Right lobe of liver (tissue), 6 donors: ENCODE results near the gene PHYKPL. TPM values are rescaled to one million over a fixed set of nuclear protein-coding genes. Genes with fewer than 3 reads are reported as not detected.

Source experiments
- ATAC-seq, 4 donors: fragments of 200-7000 bp; cut with Tn5 transposase; one replicate each; pipeline ENCODE4 v1.9.1; 2020; ENCODE audit warnings: mild to moderate bottlenecking in 4 of 4, moderate library complexity in 4 of 4
- DNase-seq, 3 donors: peaks; one replicate each; pipeline ENCODE4 v3.0.0-alpha.2; 2020
- H3K27ac ChIP-seq, 3 donors: fragments of 200-600 bp; one replicate each; pipeline ENCODE4 v1.8.0; 2022
- H3K27me3 ChIP-seq, 2 donors: fragments of 200-600 bp; one replicate each; pipeline ENCODE4 v1.8.0; 2022
- H3K36me3 ChIP-seq, 4 donors: fragments of 200-600 bp; sonication (generic) in 1 of 4; one replicate each; pipeline versions ENCODE4 v1.5.1 to v1.8.0; 2017 to 2022; ENCODE audit warnings: control low read depth in 1 of 4
- H3K4me1 ChIP-seq, 4 donors: fragments of 200-600 bp; sonication (generic) in 1 of 4; one replicate each; pipeline versions ENCODE4 v1.5.1 to v1.8.0; 2017 to 2022; ENCODE audit warnings: control low read depth in 1 of 4
- H3K4me3 ChIP-seq, 3 donors: fragments of 200-600 bp; one replicate each; pipeline ENCODE4 v1.8.0; 2022
- H3K9me3 ChIP-seq, 4 donors: fragments of 200-600 bp; sonication (generic) in 1 of 4; one replicate each; pipeline versions ENCODE4 v1.5.1 to v1.8.0; 2017 to 2022; ENCODE audit warnings: control low read depth in 1 of 4
- POLR2A ChIP-seq: fragments of 450-650 bp; IDR thresholded peaks from one replicate; pipeline ENCODE4 v1.6.1; 2017; ENCODE audit warnings: antibody characterized with exemption, mild to moderate bottlenecking
- WGBS: methylation state at CpG from one replicate; pipeline ENCODE4 v1.1.6; 2018; ENCODE audit warnings: low coverage, low lambda C conversion rate; ENCODE audit not compliant: insufficient coverage; ENCODE audit errors: missing lambda C conversion rate; 5-methylcytosine and 5-hydroxymethylcytosine counted together
- intact Hi-C, 2 donors: fragments of 100-400 bp; cut with DNase I; formaldehyde crosslinking; loops; one replicate each; pipeline versions ENCODE4 v1.11.2 to v1.14.1; 2022
- total RNA-seq, 6 experiments: library from RNA; depleted of rRNA in 2 of 6; stranded (reverse); fragments of >200 nt in 2 of 6; fragmentation: NEBNext Ultra II Directional in 3 of 6; extraction: Animal tissue kit (Norgen Biotek cat#: 25700) in 3 of 6; gene quantifications; one replicate each; pipeline versions ENCODE4 v1.1.0 to v1.2.4, GENCODE V29; 2016 to 2023
- TF ChIP-seq, protein P1 (sequence below), 4 donors: fragments of 200-600 bp in 3 of 4; fragments of 450-650 bp in 1 of 4; IDR thresholded peaks; one replicate each; pipeline versions ENCODE4 v1.5.1 to v1.8.0; 2016 to 2022; ENCODE audit warnings: antibody characterized with exemption in 4 of 4, mild to moderate bottlenecking in 2 of 4
- donor health status: DM: no; HTN: yes; CAD: no.
- donor health status: DM: no; HTN: no; CAD: no.
- donor health status: DM: no; HTN: no; CAD: no.
- donor health status: DM: no; HTN: yes; CAD: no.
- donor health status: DM: no; HTN: yes; CAD: no.

Gene PHYKPL
- total RNA-seq, 6 experiments from 2014 or later, result 64.3 to 133 (median 85.8) TPM

DNA sequence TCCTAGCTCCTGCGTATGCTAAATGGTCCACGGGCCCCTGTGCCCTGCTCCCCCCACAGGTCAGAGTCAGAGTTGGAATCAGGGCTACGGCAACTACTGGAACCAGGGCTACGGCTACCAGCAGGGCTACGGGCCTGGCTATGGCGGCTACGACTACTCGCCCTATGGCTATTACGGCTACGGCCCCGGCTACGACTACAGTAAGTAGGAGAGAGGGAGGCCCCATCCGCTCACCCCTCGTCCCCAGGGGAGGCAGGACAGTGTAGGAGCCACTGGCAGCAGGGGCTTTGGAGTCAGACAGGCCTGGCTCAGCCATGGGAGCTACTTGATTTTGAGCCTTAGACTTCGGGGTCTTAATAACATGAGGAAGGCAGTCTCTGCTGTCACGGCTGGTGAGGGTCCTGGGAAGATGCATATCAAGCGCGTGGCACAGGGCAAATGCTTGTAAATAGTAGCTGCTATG is 22.5 kb downstream of the PHYKPL start:
- H3K4me3 ChIP-seq, result no peak overlapping the region
- no peaks in the 10 kb centered on the region for H3K27me3 ChIP-seq
- no peak overlapping the region for H3K27ac ChIP-seq
- peaks cover 0 to 61% (median 21%) of the 10 kb centered on the region in 4 donors for H3K4me1 ChIP-seq
- ATAC-seq (no peak), DNase-seq (peak in 1 of 3 donors; percentile 45)
- no peaks in the 10 kb centered on the region for H3K9me3 ChIP-seq
- H3K36me3 ChIP-seq, result peaks cover 24 to 70% (median 48%) of the 10 kb centered on the region in 4 donors
- intact Hi-C loops, result no loop called here
- no peak for TF ChIP-seq POLR2A
- TF ChIP-seq, protein P1, sequence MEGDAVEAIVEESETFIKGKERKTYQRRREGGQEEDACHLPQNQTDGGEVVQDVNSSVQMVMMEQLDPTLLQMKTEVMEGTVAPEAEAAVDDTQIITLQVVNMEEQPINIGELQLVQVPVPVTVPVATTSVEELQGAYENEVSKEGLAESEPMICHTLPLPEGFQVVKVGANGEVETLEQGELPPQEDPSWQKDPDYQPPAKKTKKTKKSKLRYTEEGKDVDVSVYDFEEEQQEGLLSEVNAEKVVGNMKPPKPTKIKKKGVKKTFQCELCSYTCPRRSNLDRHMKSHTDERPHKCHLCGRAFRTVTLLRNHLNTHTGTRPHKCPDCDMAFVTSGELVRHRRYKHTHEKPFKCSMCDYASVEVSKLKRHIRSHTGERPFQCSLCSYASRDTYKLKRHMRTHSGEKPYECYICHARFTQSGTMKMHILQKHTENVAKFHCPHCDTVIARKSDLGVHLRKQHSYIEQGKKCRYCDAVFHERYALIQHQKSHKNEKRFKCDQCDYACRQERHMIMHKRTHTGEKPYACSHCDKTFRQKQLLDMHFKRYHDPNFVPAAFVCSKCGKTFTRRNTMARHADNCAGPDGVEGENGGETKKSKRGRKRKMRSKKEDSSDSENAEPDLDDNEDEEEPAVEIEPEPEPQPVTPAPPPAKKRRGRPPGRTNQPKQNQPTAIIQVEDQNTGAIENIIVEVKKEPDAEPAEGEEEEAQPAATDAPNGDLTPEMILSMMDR (IDR thresholded peaks at IDR 0.05), result no peak
- WGBS, result 40% methylated on average over 1 of the region's 18 CpGs

DNA sequence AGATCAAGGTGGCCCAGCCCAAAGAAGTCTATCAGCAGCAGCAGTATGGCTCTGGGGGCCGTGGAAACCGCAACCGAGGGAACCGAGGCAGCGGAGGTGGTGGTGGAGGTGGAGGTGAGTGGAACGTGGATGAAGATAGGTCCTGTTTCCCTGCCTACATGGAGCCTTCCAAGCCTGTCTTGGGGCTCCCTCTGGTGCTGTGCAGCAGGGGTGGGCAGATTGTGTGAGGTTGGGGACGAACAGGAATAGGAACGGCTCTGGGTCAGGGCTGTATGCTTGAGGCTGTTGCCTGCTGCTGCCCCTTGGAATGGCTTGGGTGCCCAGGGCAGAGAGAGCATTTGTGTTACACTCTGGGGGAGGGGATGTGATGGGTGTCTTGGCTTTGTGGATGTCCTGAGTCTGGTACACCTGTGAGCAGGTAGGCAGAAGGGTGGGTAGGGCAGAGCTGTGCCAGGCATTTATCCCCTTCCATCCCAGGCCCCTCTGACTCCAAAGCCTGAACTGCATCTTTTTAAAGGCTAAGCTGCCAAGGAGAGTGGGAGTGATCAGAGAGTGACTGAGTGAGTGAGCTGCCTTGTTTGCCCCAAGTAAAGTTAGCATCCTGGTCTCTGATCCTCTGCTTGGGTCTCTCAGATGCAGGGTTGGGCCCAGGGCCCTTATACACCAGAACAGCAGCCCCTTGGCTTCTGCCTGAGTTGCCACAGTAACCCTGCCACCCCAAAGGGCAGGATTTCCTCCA is 23.1 kb downstream of the PHYKPL start:
- H3K27ac ChIP-seq, result no peak overlapping the region
- TF ChIP-seq, protein P1 (IDR thresholded peaks at IDR 0.05), result no peak
- TF ChIP-seq POLR2A, result no peak
- no peak overlapping the region for H3K4me3 ChIP-seq
- peak in 1 of 3 donors; percentile 33 for DNase-seq
- H3K4me1 ChIP-seq, result peaks cover 0 to 55% (median 18%) of the 10 kb centered on the region in 4 donors
- WGBS, result 79% methylated on average over 7 of the region's 8 CpGs
- no peaks in the 10 kb centered on the region for H3K9me3 ChIP-seq
- intact Hi-C loops, result no loop called here
- H3K27me3 ChIP-seq, result no peaks in the 10 kb centered on the region
- ATAC-seq, result no peak
- peaks cover 24 to 69% (median 45%) of the 10 kb centered on the region in 4 donors for H3K36me3 ChIP-seq

DNA sequence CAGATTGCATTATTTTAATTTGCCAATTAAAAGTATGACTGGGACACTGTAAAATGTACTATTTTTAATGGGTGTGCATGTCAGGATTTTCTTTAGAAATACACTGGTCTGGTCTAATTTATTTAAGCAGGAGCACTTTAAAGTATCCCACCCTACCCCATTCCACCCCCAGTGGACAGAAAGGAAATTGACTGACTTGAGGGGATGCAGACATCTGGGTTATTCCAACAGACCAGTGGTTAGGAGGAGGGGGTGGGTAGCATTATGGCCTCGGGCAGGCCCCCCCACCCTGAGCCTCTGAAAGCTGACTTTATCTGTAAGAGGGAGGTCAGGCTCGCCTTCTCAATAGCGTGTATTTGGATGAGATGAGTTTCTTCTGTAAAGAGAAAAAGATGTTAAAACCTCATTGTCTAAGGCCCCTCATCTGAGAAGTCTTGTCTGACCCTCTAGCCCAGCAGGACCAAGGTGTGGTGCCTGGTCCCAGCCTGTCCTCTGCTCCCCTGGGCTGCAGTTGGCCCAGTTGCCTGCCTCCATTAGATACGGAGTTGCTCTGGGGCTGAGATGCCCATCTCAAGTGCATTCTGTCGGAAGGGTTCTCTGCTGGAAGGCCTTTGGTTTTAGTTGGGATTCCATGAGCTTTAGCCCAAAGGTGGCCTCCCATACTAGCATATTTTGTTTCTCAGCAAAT is 23.9 kb downstream of the PHYKPL start:
- WGBS, result 60% methylated on average over 1 of the region's 5 CpGs

DNA sequence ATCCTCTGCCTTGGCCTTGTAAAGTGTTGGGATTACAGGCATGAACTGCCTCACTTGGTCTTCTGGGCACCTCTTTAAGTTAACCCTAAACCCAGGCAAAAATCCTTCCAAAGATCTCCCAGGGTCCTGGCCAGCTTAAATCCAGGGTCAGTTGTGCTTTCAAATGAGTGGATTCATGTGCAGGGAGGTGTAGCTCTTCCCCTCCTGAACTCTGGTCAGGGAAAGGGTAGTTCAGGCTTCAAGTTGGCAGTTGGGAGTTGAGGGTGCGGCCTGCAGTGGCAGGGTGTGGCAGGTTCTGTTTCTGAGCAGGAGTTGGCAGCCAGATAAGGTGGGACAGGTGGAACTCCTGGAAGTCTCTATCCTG is 24.7 kb downstream of the PHYKPL start:
- ATAC-seq (no peak), DNase-seq (peak in 1 of 3 donors; percentile 42)
- no peak overlapping the region for H3K27ac ChIP-seq
- 100% methylated on average over 1 of the region's 1 CpG for WGBS
- no peaks in the 10 kb centered on the region for H3K9me3 ChIP-seq
- H3K4me1 ChIP-seq, result peaks cover 0 to 42% (median 10%) of the 10 kb centered on the region in 4 donors
- peaks cover 24 to 64% (median 42%) of the 10 kb centered on the region in 4 donors for H3K36me3 ChIP-seq
- H3K27me3 ChIP-seq, result no peaks in the 10 kb centered on the region
- no peak overlapping the region for H3K4me3 ChIP-seq
- intact Hi-C loops, result no loop called here
- no peak for TF ChIP-seq POLR2A
- TF ChIP-seq, protein P1 (IDR thresholded peaks at IDR 0.05), result no peak

More for the DNA sequence above, 23.9 kb downstream of the PHYKPL start:
- Histone ChIP-seq H3K4me1 (peaks cover 0 to 49% (median 14%) of the 10 kb centered on the region in 4 donors), H3K27me3 (no peaks in the 10 kb centered on the region), H3K4me3 (no peak overlapping the region), H3K27ac (no peak overlapping the region), H3K36me3 (peaks cover 24 to 64% (median 42%) of the 10 kb centered on the region in 4 donors), H3K9me3 (no peaks in the 10 kb centered on the region)
- DNase-seq, result peak in 1 of 3 donors; percentile 36
- intact Hi-C loops, result no loop called here
- TF ChIP-seq POLR2A, result no peak
- TF ChIP-seq, protein P1 (IDR thresholded peaks at IDR 0.05), result no peak
- ATAC-seq, result no peak
